22Rv1 (cell line): ENCODE results near the gene CA5B.

ENCODE experiments used
- CTCF ChIP-seq: fragments of 450-650 bp; IDR thresholded peaks from 2 replicates; pipeline ENCODE4 v1.5.1; 2017; ENCODE audit warnings: mild to moderate bottlenecking
- ZFX ChIP-seq: fragments of 450-650 bp; IDR thresholded peaks from 2 replicates; pipeline ENCODE4 v1.6.1; 2017; ENCODE audit warnings: antibody characterized with exemption, borderline replicate concordance

- TF ChIP-seq CTCF (no peak), ZFX (no peak)
Measured at GRCh38 chrX:15719324-15719968, 18.6 kb upstream of the CA5B start.
